Measurements from ENCODE around the gene BMP3. TPM values are rescaled to one million over a fixed set of nuclear protein-coding genes. Genes with fewer than 3 reads are reported as not detected.
"Not testable (repeated sequence)": the region's sequence is repeated elsewhere in the genome, so short reads cannot be mapped to it uniquely, and the experiment has no call there.

The BMP3 gene, protein sequence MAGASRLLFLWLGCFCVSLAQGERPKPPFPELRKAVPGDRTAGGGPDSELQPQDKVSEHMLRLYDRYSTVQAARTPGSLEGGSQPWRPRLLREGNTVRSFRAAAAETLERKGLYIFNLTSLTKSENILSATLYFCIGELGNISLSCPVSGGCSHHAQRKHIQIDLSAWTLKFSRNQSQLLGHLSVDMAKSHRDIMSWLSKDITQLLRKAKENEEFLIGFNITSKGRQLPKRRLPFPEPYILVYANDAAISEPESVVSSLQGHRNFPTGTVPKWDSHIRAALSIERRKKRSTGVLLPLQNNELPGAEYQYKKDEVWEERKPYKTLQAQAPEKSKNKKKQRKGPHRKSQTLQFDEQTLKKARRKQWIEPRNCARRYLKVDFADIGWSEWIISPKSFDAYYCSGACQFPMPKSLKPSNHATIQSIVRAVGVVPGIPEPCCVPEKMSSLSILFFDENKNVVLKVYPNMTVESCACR
- total RNA-seq (2014; rRNA removed; shearing (Covaris generic); ENCODE audit: low replicate concordance), result not detected in 2 replicates

DNA sequence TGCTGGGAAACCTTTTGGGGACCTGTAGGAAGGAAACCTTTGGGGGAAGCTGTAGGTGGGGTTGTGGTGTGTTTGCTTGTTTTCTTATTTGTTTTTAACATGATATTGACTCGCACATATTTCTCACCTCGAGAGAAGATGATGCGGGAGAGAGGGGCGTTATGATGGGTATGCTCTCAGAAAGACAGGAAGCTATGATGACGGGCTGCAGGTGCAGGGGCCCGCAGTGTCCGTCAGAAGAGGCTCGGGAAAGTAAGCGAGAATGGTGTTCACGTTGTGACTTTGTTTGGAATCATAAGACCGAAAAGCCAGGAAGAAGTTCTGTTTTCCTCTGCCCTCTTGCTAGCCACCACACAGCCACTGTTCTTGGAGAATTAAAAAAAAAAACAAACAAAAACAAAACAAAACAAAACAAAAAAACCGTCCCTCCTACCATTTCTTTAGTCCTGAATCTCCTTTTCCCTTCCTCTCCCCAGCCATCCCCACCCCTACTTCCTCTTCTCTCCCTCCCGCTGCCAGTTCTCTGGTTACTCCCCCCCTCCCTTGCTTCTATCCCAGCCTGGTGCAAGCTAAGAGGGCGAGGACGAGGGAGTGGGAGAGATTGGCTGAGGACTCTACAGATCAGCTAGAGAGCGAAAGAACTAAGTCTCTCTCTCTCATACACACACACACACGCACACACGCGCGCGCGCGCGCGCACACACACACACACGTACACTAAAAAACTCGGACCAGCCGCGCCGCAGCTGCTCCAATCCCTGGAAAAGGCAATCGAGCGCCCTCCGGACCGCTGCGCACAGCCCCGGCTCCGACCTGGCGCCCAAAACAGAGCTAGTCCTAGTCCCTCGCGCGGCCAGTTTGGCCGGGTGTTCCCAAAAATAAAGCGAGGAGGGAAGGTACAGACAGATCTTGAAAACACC is at the start of gene BMP3:
Gene BMP3 (plus strand): TSS at position 648 of the 920 bp plus-strand sequence. CDS start 577 bp downstream, outside the sequence.
- H3K27me3 ChIP-seq, result peaks cover 7% of the 10 kb centered on the region
- H3K36me3 ChIP-seq, result no peaks in the 10 kb centered on the region
- peak; percentile 39 for DNase-seq

DNA sequence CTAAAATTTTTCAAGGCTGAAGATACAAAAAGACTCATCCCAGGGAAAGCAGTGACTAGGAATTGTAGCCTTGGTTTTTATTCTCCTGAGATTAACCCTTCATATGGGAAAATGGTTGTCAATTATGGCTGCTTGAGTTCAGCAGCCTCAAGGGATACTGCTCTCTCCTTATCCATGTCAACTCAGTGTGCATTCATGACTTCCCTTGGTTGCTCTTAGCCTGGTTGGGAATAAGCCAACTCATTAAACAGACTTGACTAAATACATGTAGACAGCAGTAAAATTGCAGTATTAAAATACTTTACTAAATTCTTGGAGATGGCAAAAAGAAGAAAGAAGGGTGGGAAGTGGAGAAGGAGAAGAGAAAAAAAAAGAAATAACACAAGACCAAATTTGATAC is 44.5 kb upstream of the BMP3 start:
- no peaks in the 10 kb centered on the region for H3K36me3 ChIP-seq
- no peaks in the 10 kb centered on the region for H3K9me3 ChIP-seq
- H3K27me3 ChIP-seq, result no peaks in the 10 kb centered on the region
- H3K4me3 ChIP-seq, result no peak overlapping the region
- DNase-seq, result no peak

More for the DNA sequence above, at the start of gene BMP3:
- no peaks in the 10 kb centered on the region for H3K9me3 ChIP-seq
- peak within 1 kb of the TSS; percentile 44 for H3K4me3 ChIP-seq

DNA sequence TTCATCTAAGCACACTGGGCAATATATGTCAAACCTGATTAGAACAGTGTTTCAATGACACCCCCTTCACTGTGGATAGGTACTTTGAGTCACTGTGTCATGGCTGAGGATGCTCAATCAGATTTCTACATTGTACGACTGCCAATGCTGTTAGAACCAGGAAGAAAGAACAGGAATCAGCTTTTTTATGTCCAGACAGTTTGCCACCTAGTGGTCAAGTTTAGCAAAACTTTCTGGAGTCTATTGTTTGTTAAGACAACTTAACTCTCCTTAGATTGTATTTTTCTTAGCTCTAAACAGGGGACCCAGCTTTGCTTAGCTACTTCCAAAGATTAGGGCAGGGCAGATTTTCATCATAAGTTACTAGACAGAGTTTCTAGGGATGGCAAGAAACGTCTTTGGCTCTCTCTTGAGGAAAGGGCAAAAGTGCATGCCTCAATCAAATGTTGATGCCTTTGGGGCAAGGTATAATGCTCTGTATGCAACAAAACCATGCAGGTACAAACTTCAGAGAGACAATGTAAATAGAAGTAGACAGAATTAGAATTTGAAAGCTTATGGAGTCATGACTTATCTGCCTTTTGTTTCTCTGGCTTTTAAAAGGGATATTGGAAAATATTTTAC is 40.5 kb upstream of the BMP3 start:
- no peak for DNase-seq
- H3K9me3 ChIP-seq, result no peaks in the 10 kb centered on the region
- H3K4me3 ChIP-seq, result no peak overlapping the region
- no peaks in the 10 kb centered on the region for H3K36me3 ChIP-seq
- no peaks in the 10 kb centered on the region for H3K27me3 ChIP-seq

DNA sequence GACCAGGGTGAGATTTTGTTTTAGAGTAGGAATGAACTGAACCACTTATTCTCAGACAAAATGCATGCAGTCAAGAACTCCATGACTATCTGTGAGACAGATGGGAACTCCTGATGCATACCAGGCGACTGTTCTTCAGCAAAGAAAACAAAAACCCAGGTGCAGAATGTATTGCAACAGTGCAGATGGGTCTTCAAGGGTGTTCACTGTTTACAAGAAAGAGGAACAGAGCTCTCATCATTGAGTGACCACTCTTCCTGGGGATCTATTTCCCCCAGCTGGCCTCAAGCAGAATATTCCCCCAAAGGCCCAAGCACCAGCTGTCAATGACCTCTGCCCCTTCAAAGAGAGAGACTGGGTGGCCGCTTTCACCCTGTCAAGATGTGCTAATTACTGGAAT is 39.7 kb upstream of the BMP3 start:
- no peaks in the 10 kb centered on the region for H3K9me3 ChIP-seq
- no peaks in the 10 kb centered on the region for H3K36me3 ChIP-seq
- no peaks in the 10 kb centered on the region for H3K27me3 ChIP-seq
- no peak for DNase-seq
- H3K4me3 ChIP-seq, result no peak overlapping the region

DNA sequence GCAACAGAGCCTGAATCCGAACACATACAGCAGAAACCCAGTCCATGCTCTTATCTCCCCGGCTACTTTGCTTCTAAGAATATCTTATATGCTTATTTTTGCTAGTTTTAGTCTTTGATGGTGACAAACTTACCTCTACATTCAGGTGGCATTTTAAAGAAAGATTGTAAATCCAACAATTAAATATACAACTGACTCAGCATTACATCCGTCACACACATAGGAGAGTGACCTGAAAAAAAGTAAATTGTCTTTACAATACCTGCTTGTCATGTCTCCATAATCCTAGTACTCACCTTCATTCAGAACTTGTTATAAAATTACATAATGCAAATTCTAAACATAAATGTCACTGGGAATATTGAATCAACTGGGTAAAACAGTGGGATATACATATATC is 30.6 kb upstream of the BMP3 start:
- H3K4me3 ChIP-seq, result no peak overlapping the region
- no peaks in the 10 kb centered on the region for H3K9me3 ChIP-seq
- DNase-seq, result no peak
- H3K27me3 ChIP-seq, result no peaks in the 10 kb centered on the region
- no peaks in the 10 kb centered on the region for H3K36me3 ChIP-seq

DNA sequence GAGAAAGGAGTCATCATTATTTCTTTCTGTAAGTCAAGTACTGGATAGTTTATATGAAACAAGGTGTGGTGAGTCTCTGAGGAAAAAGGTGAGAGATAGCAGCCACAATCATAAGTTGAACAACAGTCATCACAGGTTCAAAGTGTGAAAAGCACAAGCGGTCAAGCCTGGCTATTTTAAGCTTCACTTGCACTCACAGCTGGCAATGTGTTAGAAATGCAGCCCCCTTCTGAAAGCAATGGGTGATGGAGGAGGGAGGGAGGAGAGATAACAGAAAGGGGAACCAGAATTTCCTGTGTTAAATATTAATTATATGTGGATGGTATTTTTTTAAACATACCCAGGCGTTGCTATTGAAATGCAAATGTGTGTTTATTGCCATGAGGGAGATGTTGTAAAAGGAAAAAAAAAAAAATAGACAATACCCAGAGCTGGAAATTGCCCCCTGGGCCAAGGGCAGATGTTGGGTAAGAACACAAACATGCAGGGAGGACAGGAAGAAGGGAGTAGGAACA is 26.9 kb upstream of the BMP3 start:
- H3K9me3 ChIP-seq, result no peaks in the 10 kb centered on the region
- no peaks in the 10 kb centered on the region for H3K36me3 ChIP-seq
- H3K4me3 ChIP-seq, result no peak overlapping the region
- no peaks in the 10 kb centered on the region for H3K27me3 ChIP-seq
- DNase-seq, result no peak

DNA sequence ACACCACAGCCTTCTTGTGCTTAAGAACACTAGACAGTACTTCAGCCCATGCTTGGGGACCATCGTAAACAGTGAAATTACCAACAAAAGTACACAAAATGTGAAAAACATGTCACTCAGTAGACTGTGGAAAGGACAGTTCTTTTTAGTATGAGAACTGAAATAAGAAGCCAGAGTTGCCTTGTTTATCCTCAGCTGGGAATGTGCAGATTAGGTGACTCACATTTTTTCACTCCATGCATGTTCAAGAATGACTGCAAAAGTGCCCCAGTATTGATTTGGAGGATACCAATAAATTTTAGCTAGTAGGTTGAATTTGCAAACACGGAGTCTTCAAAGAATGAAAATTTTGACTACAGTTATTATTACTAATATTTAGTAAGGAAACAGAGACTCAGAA is 23.1 kb upstream of the BMP3 start:
- DNase-seq, result no peak
- H3K9me3 ChIP-seq, result no peaks in the 10 kb centered on the region
- no peak overlapping the region for H3K4me3 ChIP-seq
- no peaks in the 10 kb centered on the region for H3K36me3 ChIP-seq
- no peaks in the 10 kb centered on the region for H3K27me3 ChIP-seq

DNA sequence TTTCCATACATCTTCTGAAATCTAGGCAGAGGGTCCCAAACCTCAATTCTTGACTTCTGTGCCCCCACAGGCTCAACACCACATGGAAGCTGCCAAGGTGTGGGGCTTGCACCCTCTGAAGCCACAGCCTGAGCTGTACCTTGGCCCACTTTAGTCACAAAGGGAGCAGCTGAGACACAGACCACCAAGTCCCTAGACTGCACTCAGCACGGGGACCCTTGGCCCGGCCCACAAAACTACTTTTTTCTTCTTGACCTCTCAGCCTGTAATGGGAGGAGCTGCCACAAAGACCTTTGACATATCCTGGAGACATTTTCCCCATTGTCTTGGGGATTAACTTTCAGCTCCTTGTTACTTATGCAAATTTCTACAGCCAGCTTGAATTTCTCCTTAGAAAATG is 13.9 kb upstream of the BMP3 start:
- DNase-seq, H3K9me3 ChIP-seq, H3K36me3 ChIP-seq, H3K4me3 ChIP-seq, H3K27me3 ChIP-seq: not testable (repeated sequence)

DNA sequence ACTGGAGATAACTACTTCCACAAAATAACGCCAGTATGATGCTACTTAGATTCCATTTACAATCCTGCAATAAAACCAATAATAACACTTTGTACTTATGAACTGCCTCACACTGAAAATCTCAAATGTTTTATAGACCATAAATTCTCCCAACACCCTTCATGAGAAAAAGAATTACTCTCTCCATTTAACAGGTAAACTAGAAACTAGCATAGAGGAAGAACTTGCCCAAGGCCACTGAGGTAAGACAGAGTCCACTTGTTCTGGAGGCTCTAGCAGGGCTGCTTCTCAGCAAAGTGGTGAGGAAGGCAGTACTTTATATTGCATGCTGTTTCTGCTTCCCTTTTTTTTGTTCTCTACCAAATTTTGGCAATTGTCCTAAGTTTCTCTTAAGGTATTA is 11.5 kb upstream of the BMP3 start:
- Histone ChIP-seq H3K27me3 (no peaks in the 10 kb centered on the region), H3K36me3 (no peaks in the 10 kb centered on the region), H3K4me3 (no peak overlapping the region), H3K9me3 (no peaks in the 10 kb centered on the region)
- no peak for DNase-seq

DNA sequence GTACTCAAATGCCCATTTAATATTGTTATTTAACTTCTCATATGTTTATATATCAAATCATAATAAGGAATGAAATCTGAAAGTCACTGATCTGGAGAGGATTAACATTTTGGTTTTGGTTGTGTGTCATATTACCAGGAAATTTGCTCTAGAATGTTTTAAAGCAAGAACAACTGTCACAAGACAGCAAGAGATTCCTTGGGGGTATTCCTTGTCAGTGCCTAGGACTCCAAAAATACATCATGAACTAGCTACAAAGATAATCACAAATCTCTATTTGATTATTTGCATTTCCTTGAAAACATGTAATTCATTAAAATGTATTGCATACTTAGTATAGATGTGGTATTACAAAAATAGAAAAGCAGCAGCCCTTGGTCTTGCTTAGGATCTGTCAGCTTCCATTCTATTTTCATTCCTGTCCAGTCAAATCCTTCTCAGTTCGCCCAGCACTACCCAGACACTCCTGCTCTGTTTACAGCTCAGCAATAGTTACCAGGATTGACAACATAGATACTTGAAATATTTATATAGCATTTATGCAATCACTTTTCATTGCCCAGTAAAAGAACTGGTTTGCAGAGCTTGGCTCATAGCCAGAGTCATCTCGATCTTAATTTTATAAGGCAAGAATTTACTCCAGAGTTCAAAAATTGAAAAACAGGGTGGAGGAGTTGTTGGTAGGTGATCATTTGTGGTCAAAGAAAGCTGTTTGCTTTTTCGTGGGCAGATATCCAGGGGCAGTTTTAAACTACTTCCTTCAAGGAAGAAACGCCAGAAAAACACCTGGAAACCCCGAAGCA is 9.2 kb upstream of the BMP3 start:
- H3K27me3 ChIP-seq, result no peaks in the 10 kb centered on the region
- no peaks in the 10 kb centered on the region for H3K36me3 ChIP-seq
- no peak overlapping the region for H3K4me3 ChIP-seq
- H3K9me3 ChIP-seq, result no peaks in the 10 kb centered on the region
- no peak for DNase-seq

DNA sequence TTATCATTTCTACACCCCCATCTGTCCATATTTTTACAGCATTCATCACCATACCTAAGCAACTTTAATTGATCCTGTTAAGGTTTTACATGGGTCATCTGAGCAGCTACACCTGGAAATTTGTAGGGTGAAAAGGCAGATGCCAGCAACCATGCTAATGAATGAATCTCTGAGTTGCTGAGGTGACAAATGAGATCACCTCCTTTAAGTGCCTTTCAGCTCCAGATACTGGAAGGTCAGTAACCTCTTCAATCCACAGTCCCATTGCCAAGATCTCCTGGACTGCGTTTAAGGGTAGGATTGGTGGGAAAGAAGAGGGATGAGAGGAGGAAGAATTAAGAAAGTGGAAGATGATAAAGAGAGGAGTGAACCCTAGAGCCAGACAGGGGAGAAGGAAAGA is 8.5 kb upstream of the BMP3 start:
- no peaks in the 10 kb centered on the region for H3K36me3 ChIP-seq
- H3K4me3 ChIP-seq, result no peak overlapping the region
- no peaks in the 10 kb centered on the region for H3K27me3 ChIP-seq
- no peak for DNase-seq
- H3K9me3 ChIP-seq, result no peaks in the 10 kb centered on the region

DNA sequence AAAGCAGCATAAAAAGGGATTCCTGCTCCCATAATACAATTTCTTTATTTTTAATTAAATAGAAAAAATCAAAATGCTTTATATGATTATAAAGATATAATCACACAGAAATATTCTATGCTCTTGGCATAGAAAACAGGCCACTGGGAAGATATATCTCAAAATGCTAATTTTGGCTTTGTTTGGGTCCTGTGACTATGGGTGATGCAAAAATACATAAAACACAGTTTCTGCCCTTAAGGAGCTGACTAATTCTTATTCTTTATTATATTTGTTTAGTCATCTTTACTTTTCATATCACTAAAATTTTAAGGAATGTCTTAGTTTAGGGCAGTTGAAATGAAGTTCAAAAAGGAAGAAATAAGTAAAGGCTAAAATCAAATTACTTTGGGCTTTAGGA is 7.0 kb upstream of the BMP3 start:
- Histone ChIP-seq H3K4me3 (no peak overlapping the region), H3K9me3 (no peaks in the 10 kb centered on the region), H3K36me3 (no peaks in the 10 kb centered on the region), H3K27me3 (no peaks in the 10 kb centered on the region)
- no peak for DNase-seq

DNA sequence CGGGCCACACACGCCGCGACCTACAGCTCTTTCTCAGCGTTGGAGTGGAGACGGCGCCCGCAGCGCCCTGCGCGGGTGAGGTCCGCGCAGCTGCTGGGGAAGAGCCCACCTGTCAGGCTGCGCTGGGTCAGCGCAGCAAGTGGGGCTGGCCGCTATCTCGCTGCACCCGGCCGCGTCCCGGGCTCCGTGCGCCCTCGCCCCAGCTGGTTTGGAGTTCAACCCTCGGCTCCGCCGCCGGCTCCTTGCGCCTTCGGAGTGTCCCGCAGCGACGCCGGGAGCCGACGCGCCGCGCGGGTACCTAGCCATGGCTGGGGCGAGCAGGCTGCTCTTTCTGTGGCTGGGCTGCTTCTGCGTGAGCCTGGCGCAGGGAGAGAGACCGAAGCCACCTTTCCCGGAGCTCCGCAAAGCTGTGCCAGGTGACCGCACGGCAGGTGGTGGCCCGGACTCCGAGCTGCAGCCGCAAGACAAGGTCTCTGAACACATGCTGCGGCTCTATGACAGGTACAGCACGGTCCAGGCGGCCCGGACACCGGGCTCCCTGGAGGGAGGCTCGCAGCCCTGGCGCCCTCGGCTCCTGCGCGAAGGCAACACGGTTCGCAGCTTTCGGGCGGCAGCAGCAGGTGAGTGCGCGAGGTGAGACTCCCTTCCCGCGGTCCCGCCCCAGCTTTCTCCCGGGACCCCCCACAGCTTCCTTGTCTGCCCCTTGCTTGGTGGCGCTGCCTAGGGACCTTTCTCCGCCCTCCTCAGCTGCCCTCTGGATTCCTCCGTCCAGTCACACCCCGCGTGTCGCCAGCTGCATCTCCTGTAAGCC is 678 bp downstream of the BMP3 start:
- H3K9me3 ChIP-seq, result no peaks in the 10 kb centered on the region
- H3K36me3 ChIP-seq, result no peaks in the 10 kb centered on the region
- H3K4me3 ChIP-seq, result peak overlapping the region; percentile 44
- H3K27me3 ChIP-seq, result peaks cover 7% of the 10 kb centered on the region
- DNase-seq, result peak; percentile 13

DNA sequence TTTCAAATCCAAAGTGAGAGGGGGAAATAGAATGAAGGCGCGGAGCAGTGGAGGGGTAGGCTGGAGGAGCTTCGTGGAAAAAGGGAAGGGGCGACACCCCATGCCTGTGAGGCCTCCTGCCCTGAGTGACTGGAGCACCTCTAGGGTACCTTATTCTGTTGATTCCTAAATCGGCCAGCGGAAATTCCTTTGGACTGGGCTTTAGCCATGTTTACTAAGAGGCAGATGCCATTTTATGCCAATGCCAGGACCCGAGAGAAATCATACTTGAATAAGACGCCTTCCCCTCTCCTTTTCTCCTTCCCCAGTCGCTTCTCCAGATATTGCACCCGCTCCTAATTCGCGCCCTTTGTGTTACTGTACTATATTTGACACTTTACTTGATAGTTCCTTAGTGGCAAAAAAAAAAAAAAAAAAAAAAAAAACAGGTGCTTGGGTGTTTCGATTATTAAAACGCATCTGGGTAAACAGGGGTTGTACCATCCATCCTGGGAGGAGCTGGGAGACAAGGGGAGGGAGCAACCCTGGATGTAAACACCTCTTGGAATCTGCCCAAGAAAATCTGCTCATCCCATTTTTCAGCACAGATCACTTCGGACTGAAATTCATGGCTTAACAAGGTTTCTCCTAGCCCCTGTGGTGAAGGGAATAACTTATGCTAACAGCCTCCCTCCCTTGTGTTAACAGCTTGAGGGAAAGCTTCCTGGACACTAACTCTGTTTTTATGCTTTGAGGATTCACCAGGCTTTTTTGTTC is 1.5 kb downstream of the BMP3 start:
- H3K9me3 ChIP-seq, result no peaks in the 10 kb centered on the region
- H3K36me3 ChIP-seq, result no peaks in the 10 kb centered on the region
- H3K4me3 ChIP-seq, result no peak overlapping the region
- peaks cover 7% of the 10 kb centered on the region for H3K27me3 ChIP-seq
- no peak for DNase-seq

All from MG63 (cell line).